OCI-LY1 (cell line): ENCODE data around the gene TACO1.

Experiments
- H2AFZ ChIP-seq: fragments of 200-600 bp; sonication (generic), shearing (Covaris generic); 2 replicates; pipeline ENCODE4 v1.6.0; 2014; ENCODE audit warnings: antibody characterized with exemption, mild to moderate bottlenecking, low read length
- H3F3A ChIP-seq: fragments of 200-600 bp; sonication (generic), shearing (Covaris generic); 2 replicates; pipeline ENCODE4 v1.6.0; 2014; ENCODE audit warnings: mild to moderate bottlenecking, antibody characterized with exemption, low read length, moderate library complexity; ENCODE audit not compliant: insufficient read depth
- H3K27ac ChIP-seq: fragments of 200-600 bp; sonication (generic); 2 replicates; pipeline ENCODE4 v1.5.1; 2014; ENCODE audit warnings: low read length, mixed run types, mild to moderate bottlenecking, low read depth; ENCODE audit not compliant: poor library complexity, severe bottlenecking
- H3K27me3 ChIP-seq: fragments of 200-600 bp; sonication (generic); 2 replicates; pipeline ENCODE4 v1.6.0; 2014; ENCODE audit warnings: antibody characterized with exemption, mild to moderate bottlenecking, low read length, moderate library complexity; ENCODE audit not compliant: insufficient read depth
- H3K36me3 ChIP-seq: fragments of 200-600 bp; sonication (generic); 2 replicates; pipeline ENCODE4 v1.6.1; 2014; ENCODE audit warnings: mild to moderate bottlenecking, antibody characterized with exemption, low read length, moderate library complexity, mixed read lengths; ENCODE audit not compliant: insufficient read depth
- H3K4me1 ChIP-seq: fragments of 200-600 bp; sonication (generic); 2 replicates; pipeline ENCODE4 v1.5.1; 2014; ENCODE audit warnings: mild to moderate bottlenecking, low read length, moderate library complexity; ENCODE audit not compliant: insufficient read depth, severe bottlenecking
- H3K4me2 ChIP-seq: fragments of 200-600 bp; sonication (generic), shearing (Covaris generic); 2 replicates; pipeline ENCODE4 v1.6.1; 2014; ENCODE audit warnings: low read length
- H3K4me3 ChIP-seq: fragments of 200-600 bp; sonication (generic); 2 replicates; pipeline ENCODE4 v1.5.1; 2014; ENCODE audit warnings: low read length, low read depth, mild to moderate bottlenecking, mixed read lengths; ENCODE audit not compliant: poor library complexity, severe bottlenecking
- H3K79me2 ChIP-seq: fragments of 200-600 bp; shearing (Covaris generic); 2 replicates; pipeline ENCODE4 v1.6.1; 2016; ENCODE audit warnings: mixed run types, low read length, mixed read lengths; ENCODE audit not compliant: insufficient read depth
- H3K9ac ChIP-seq: fragments of 200-600 bp; sonication (generic), shearing (Covaris generic); 2 replicates; pipeline ENCODE4 v1.6.1; 2014; ENCODE audit warnings: mild to moderate bottlenecking, low read length, mixed read lengths
- H3K9me2 ChIP-seq: fragments of 200-600 bp; sonication (generic), shearing (Covaris generic); 2 replicates; pipeline ENCODE4 v1.6.1; 2014; ENCODE audit warnings: low read depth, mild to moderate bottlenecking, low read length, mixed read lengths
- H3K9me3 ChIP-seq: fragments of 200-600 bp; shearing (Covaris generic); 2 replicates; pipeline ENCODE4 v1.6.1; 2014; ENCODE audit warnings: low read length, mixed read lengths
- H4K20me1 ChIP-seq: fragments of 200-600 bp; sonication (generic), shearing (Covaris generic); 2 replicates; pipeline ENCODE4 v1.6.0; 2016; ENCODE audit warnings: mild to moderate bottlenecking, low read length; ENCODE audit not compliant: insufficient read depth
- CTCF ChIP-seq: fragments of 200-600 bp; sonication (generic), shearing (Covaris generic); IDR thresholded peaks from 2 replicates; pipeline ENCODE4 v1.5.1; 2017; ENCODE audit warnings: mild to moderate bottlenecking, antibody characterized with exemption, low read length, moderate library complexity, mixed read lengths
- EZH2 ChIP-seq: fragments of 200-600 bp; sonication (generic), shearing (Covaris generic); IDR thresholded peaks from 2 replicates; pipeline ENCODE4 v1.8.0; 2017; ENCODE audit warnings: borderline replicate concordance, mixed run types, mild to moderate bottlenecking, antibody characterized with exemption, low read length, moderate library complexity, mixed read lengths

The TACO1 gene

GRCh38 chr17:63568563-63568962, 32.1 kb upstream of the TACO1 start:
- no peak overlapping the region for H3K9ac ChIP-seq
- H3K27ac ChIP-seq: no peak overlapping the region
- no peak for TF ChIP-seq EZH2
- no peak for TF ChIP-seq CTCF
- H3K4me1 ChIP-seq: no peaks in the 10 kb centered on the region
- H3K79me2 ChIP-seq: peaks cover 37% of the 10 kb centered on the region
- H3K9me3 ChIP-seq: no peaks in the 10 kb centered on the region
- H3K9me2 ChIP-seq: no peaks in the 10 kb centered on the region
- no peak overlapping the region for H2AFZ ChIP-seq
- H3K36me3 ChIP-seq: peaks cover 8% of the 10 kb centered on the region
- H4K20me1 ChIP-seq: no peaks in the 10 kb centered on the region
- H3K4me3 ChIP-seq: no peak overlapping the region
- no peaks in the 10 kb centered on the region for H3F3A ChIP-seq
- H3K27me3 ChIP-seq: no peaks in the 10 kb centered on the region
- no peak overlapping the region for H3K4me2 ChIP-seq

GRCh38 chr17:63571632-63572310, 28.9 kb upstream of the TACO1 start:
- Histone ChIP-seq H3K4me3 (no peak overlapping the region), H3K27me3 (no peaks in the 10 kb centered on the region), H3K9ac (no peak overlapping the region), H2AFZ (no peak overlapping the region), H3K36me3 (peaks cover 8% of the 10 kb centered on the region), H3K79me2 (peaks cover 23% of the 10 kb centered on the region), H3K9me2 (no peaks in the 10 kb centered on the region), H3F3A (no peaks in the 10 kb centered on the region), H3K9me3 (no peaks in the 10 kb centered on the region), H3K27ac (no peak overlapping the region), H3K4me1 (no peaks in the 10 kb centered on the region), H3K4me2 (no peak overlapping the region), H4K20me1 (no peaks in the 10 kb centered on the region)
- no peak for TF ChIP-seq CTCF
- no peak for TF ChIP-seq EZH2

GRCh38 chr17:63573634-63574033, 27.1 kb upstream of the TACO1 start:
- Histone ChIP-seq H3K27ac (no peak overlapping the region), H3K36me3 (peaks cover 12% of the 10 kb centered on the region), H3K4me2 (no peak overlapping the region), H3K4me3 (no peak overlapping the region), H3K79me2 (peaks cover 18% of the 10 kb centered on the region), H3F3A (no peaks in the 10 kb centered on the region), H2AFZ (no peak overlapping the region), H4K20me1 (no peaks in the 10 kb centered on the region), H3K4me1 (no peaks in the 10 kb centered on the region), H3K9me2 (no peaks in the 10 kb centered on the region), H3K9me3 (no peaks in the 10 kb centered on the region), H3K27me3 (no peaks in the 10 kb centered on the region), H3K9ac (no peak overlapping the region)
- TF ChIP-seq EZH2 (no peak), CTCF (no peak)
